ENCODE data around the gene TRIM10. TPM values are rescaled to one million over a fixed set of nuclear protein-coding genes. Genes with fewer than 3 reads are reported as not detected.

Gene TRIM10
- total and polyA plus RNA-seq, 10 of the 15 experiments (the other 5 are each of a cell fraction or from before 2014, with no cell fraction given): 0.01 TPM; not detected in 9

DNA sequence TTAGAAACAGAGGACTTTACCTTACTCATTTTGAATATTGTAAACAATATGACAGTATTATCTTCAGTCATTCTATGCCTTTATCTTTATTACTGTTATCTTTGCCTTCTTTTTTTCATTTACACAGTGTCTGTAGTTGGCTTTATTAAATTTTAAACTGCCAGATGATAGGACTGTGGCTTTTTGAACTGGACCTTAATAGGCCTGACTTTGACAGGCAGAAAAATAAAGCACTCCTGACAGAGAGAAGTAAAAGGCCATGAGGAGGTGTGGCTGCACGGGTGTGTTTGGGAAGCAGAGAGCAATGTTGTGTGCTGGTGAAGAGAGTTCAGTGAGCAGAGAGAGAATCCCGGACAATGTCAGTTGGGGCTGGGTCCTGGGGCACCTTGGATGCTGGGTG, 17.2 kb downstream of the TRIM10 start:
- no TSS peak for BruUV-seq (replicated peaks)
- Histone ChIP-seq H3K27ac (ENCODE audit: control insufficient read depth, insufficient read depth) (no peak overlapping the region), H3K4me3 (no peak overlapping the region), H3K27me3 (replicated peaks in 1 of 2; ENCODE audit: control insufficient read depth in 2 of 2, insufficient read depth in 2 of 2, low read length in 1 of 2) (peaks cover 2 to 3% of the 10 kb centered on the region in 2 experiments; a peak in 2 of 4 replicates), H3K79me2 (ENCODE audit: control insufficient read depth, insufficient read depth, low read length) (no peaks in the 10 kb centered on the region), H2AFZ (ENCODE audit: control insufficient read depth, low read depth, low read length) (no peak overlapping the region), H3K9me3 (replicated peaks; ENCODE audit: control insufficient read depth, insufficient read depth, low read length) (no peaks in the 10 kb centered on the region), H3K36me3 (ENCODE audit: control insufficient read depth in 2 of 2, insufficient read depth in 2 of 2, low read length in 1 of 2) (no peaks in the 10 kb centered on the region), H3K4me1 (ENCODE audit: control insufficient read depth, insufficient read depth, low read length) (no peaks in the 10 kb centered on the region; the same call in 1 of the 2 replicates), H4K20me1 (ENCODE audit: control insufficient read depth, insufficient read depth) (no peaks in the 10 kb centered on the region), H3K4me2 (ENCODE audit: control insufficient read depth, insufficient read depth) (no peak overlapping the region), H3K9ac (ENCODE audit: control insufficient read depth, insufficient read depth, low read length) (no peak overlapping the region)
- DNase-seq (ENCODE audit: low read depth, low spot score) (no peak), FAIRE-seq (no peak), ATAC-seq (no peak)
- intact Hi-C loops (cut with micrococcal nuclease; ENCODE audit: unreplicated experiment) (no loop called here), in situ Hi-C loops (cut with MboI) (no loop called here)
- CTCF ChIA-PET: interaction anchor here (1.7 to 3.8 kb wide), 2 partner anchors 10 to 39 kb away, joined by 5 to 28 read pairs; no protein-coding TSS in a partner anchor
- SMC1A ChIA-PET (ENCODE audit: uncharacterized antibody, unreplicated experiment): interaction anchor here (0.6 to 2.9 kb wide), 4 partner anchors 8 to 553 kb away, joined by 3 to 14 read pairs (median 3); no protein-coding TSS in a partner anchor
- POLR2A ChIA-PET: no interaction called here
- 0% methylated on average over 2 of the region's 2 CpGs for WGBS (ENCODE audit: insufficient coverage, insufficient replicate concordance, low lambda C conversion rate, missing lambda C conversion rate)
- TF ChIP-seq BACH1 (IDR thresholded peaks at IDR 0.05; ENCODE audit: borderline replicate concordance) (no peak), JUND (IDR thresholded peaks at IDR 0.05; ENCODE audit: low read depth, low read length) (no peak), STAT1 (conservative IDR thresholded peaks at IDR 0.05) (no peak), NFIC (IDR thresholded peaks at IDR 0.05; ENCODE audit: low read depth, low read length) (no peak), PAX5 (IDR thresholded peaks at IDR 0.05; ENCODE audit: borderline replicate concordance, low read depth, low read length) (no peak)
- TF ChIP-seq, protein P1, sequence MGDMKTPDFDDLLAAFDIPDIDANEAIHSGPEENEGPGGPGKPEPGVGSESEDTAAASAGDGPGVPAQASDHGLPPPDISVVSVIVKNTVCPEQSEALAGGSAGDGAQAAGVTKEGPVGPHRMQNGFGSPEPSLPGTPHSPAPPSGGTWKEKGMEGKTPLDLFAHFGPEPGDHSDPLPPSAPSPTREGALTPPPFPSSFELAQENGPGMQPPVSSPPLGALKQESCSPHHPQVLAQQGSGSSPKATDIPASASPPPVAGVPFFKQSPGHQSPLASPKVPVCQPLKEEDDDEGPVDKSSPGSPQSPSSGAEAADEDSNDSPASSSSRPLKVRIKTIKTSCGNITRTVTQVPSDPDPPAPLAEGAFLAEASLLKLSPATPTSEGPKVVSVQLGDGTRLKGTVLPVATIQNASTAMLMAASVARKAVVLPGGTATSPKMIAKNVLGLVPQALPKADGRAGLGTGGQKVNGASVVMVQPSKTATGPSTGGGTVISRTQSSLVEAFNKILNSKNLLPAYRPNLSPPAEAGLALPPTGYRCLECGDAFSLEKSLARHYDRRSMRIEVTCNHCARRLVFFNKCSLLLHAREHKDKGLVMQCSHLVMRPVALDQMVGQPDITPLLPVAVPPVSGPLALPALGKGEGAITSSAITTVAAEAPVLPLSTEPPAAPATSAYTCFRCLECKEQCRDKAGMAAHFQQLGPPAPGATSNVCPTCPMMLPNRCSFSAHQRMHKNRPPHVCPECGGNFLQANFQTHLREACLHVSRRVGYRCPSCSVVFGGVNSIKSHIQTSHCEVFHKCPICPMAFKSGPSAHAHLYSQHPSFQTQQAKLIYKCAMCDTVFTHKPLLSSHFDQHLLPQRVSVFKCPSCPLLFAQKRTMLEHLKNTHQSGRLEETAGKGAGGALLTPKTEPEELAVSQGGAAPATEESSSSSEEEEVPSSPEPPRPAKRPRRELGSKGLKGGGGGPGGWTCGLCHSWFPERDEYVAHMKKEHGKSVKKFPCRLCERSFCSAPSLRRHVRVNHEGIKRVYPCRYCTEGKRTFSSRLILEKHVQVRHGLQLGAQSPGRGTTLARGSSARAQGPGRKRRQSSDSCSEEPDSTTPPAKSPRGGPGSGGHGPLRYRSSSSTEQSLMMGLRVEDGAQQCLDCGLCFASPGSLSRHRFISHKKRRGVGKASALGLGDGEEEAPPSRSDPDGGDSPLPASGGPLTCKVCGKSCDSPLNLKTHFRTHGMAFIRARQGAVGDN (IDR thresholded peaks at IDR 0.05): no peak
- TF ChIP-seq, protein P2, sequence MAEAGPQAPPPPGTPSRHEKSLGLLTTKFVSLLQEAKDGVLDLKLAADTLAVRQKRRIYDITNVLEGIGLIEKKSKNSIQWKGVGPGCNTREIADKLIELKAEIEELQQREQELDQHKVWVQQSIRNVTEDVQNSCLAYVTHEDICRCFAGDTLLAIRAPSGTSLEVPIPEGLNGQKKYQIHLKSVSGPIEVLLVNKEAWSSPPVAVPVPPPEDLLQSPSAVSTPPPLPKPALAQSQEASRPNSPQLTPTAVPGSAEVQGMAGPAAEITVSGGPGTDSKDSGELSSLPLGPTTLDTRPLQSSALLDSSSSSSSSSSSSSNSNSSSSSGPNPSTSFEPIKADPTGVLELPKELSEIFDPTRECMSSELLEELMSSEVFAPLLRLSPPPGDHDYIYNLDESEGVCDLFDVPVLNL (IDR thresholded peaks at IDR 0.05; ENCODE audit: low read depth, low read length): no peak
- RAD21 ChIA-PET (ENCODE audit: unreplicated experiment): interaction anchor here (1.3 kb wide), 1 partner anchor 13 kb away, joined by 4 read pairs; no protein-coding TSS in a partner anchor
